Astrocyte (in vitro differentiated cells and primary cell): Measurements from ENCODE around the gene SCAP. TPM values are rescaled to one million over a fixed set of nuclear protein-coding genes. Genes with fewer than 3 reads are reported as not detected.
A peak's percentile ranks its signal among the peaks of the same experiment; 100 is the strongest.

Experiments used
- DNase-seq: peaks from one replicate; pipeline ENCODE4 v3.0.0-alpha.2; 2010; ENCODE audit warnings: low read depth
- FAIRE-seq: peaks from 2 replicates; lab custom pipeline; 2011; peaks lifted over from hg19 to GRCh38; lab: Jason Lieb, UNC
- H2AFZ ChIP-seq: 2 replicates; pipeline ENCODE4 v1.6.0; 2012; ENCODE audit warnings: low read depth, low read length, inconsistent platforms
- H3K27ac ChIP-seq: 2 replicates; pipeline ENCODE4 v1.5.1; 2011; ENCODE audit warnings: low read depth, low read length, inconsistent platforms
- H3K27me3 ChIP-seq: 2 replicates; pipeline ENCODE4 v1.6.0; 2011; ENCODE audit warnings: low read length, inconsistent platforms; ENCODE audit not compliant: insufficient read depth
- H3K36me3 ChIP-seq: 2 replicates; pipeline ENCODE4 v1.5.1; 2011; ENCODE audit warnings: low read length, inconsistent platforms; ENCODE audit not compliant: insufficient read depth
- H3K4me1 ChIP-seq: 2 replicates; pipeline ENCODE4 v1.5.1; 2011; ENCODE audit warnings: low read length, inconsistent platforms; ENCODE audit not compliant: insufficient read depth
- H3K4me2 ChIP-seq: 2 replicates; pipeline ENCODE4 v1.6.0; 2012; ENCODE audit warnings: low read length, inconsistent platforms
- H3K4me3 ChIP-seq: 2 replicates; pipeline ENCODE4 v1.5.1; 2011; ENCODE audit warnings: low read depth, mild to moderate bottlenecking, low read length, inconsistent platforms; ENCODE audit not compliant: insufficient read depth
- H3K79me2 ChIP-seq: 2 replicates; pipeline ENCODE4 v1.6.0; 2012; ENCODE audit warnings: mild to moderate bottlenecking, low read length, inconsistent platforms; ENCODE audit not compliant: insufficient read depth
- H3K9ac ChIP-seq: 2 replicates; pipeline ENCODE4 v1.6.0; 2012; ENCODE audit warnings: mild to moderate bottlenecking, low read length, inconsistent platforms
- H3K9me3 ChIP-seq: 2 replicates; pipeline ENCODE4 v1.5.1; 2012; ENCODE audit warnings: low read depth, mild to moderate bottlenecking, low read length, inconsistent platforms; ENCODE audit not compliant: insufficient read depth
- H4K20me1 ChIP-seq: 2 replicates; pipeline ENCODE4 v1.6.0; 2012; ENCODE audit warnings: low read length, inconsistent platforms; ENCODE audit not compliant: insufficient read depth
- H3K27ac Mint-ChIP-seq: one replicate; pipeline ENCODE4 v1.8.0; 2021; ENCODE audit warnings: mild to moderate bottlenecking, mixed read lengths; ENCODE audit not compliant: unreplicated experiment
- H3K27me3 Mint-ChIP-seq: one replicate; pipeline ENCODE4 v1.8.0; 2021; ENCODE audit warnings: low read depth, mixed read lengths; ENCODE audit not compliant: unreplicated experiment
- H3K36me3 Mint-ChIP-seq: one replicate; pipeline ENCODE4 v1.8.0; 2021; ENCODE audit warnings: low read depth, mixed read lengths; ENCODE audit not compliant: unreplicated experiment
- H3K4me1 Mint-ChIP-seq: one replicate; pipeline ENCODE4 v1.8.0; 2021; ENCODE audit warnings: low read depth, mixed read lengths; ENCODE audit not compliant: unreplicated experiment
- H3K4me3 Mint-ChIP-seq: one replicate; pipeline ENCODE4 v1.8.0; 2021; ENCODE audit warnings: mild to moderate bottlenecking, moderate library complexity, mixed read lengths; ENCODE audit not compliant: unreplicated experiment
- H3K9me3 Mint-ChIP-seq: one replicate; pipeline ENCODE4 v1.8.0; 2021; ENCODE audit warnings: mild to moderate bottlenecking, mixed read lengths; ENCODE audit not compliant: unreplicated experiment
- CTCF ChIP-seq: IDR thresholded peaks from 2 replicates; pipeline ENCODE4 v1.5.1; 2011; ENCODE audit warnings: low read depth, mild to moderate bottlenecking, inconsistent platforms, low read length, moderate library complexity; ENCODE audit not compliant: insufficient read depth
- EZH2 ChIP-seq: IDR thresholded peaks from 2 replicates; pipeline ENCODE4 v1.6.1; 2012; ENCODE audit warnings: mild to moderate bottlenecking, low read length, inconsistent platforms; ENCODE audit not compliant: insufficient read depth
- total RNA-seq: library from RNA; stranded (reverse); gene quantifications from 2 replicates; pipeline ENCODE4 v1.2.1, GENCODE V29; 2021

Gene SCAP
- total RNA-seq, 1 donor from 2014 or later = 47.9 TPM

GRCh38 chr3:47476644-47477199 lies 981 bp upstream of the SCAP start:
- no peak overlapping the region for H3K27ac Mint-ChIP-seq
- Histone ChIP-seq H3K4me2 (peak overlapping the region; percentile 91), H3K4me3 (no peak overlapping the region), H2AFZ (peak overlapping the region; percentile 82), H3K9me3 (no peaks in the 10 kb centered on the region), H4K20me1 (peaks cover 21% of the 10 kb centered on the region), H3K27ac (no peak overlapping the region), H3K79me2 (peaks cover 31% of the 10 kb centered on the region), H3K4me1 (no peaks in the 10 kb centered on the region), H3K36me3 (no peaks in the 10 kb centered on the region), H3K9ac (no peak overlapping the region), H3K27me3 (no peaks in the 10 kb centered on the region)
- TF ChIP-seq CTCF (no peak), EZH2 (no peak)
- no peaks in the 10 kb centered on the region for H3K27me3 Mint-ChIP-seq
- peak overlapping the region; percentile 90 for H3K4me3 Mint-ChIP-seq
- H3K9me3 Mint-ChIP-seq = no peaks in the 10 kb centered on the region
- DNase-seq = no peak
- no peaks in the 10 kb centered on the region for H3K36me3 Mint-ChIP-seq
- FAIRE-seq = no peak
- H3K4me1 Mint-ChIP-seq = peaks cover 4% of the 10 kb centered on the region

GRCh38 chr3:47476330-47476626 lies 537 bp upstream of the SCAP start:
- H3K4me1 Mint-ChIP-seq = peaks cover 4% of the 10 kb centered on the region
- Histone ChIP-seq H3K79me2 (peaks cover 35% of the 10 kb centered on the region), H3K27ac (no peak overlapping the region), H3K9ac (peak overlapping the region; percentile 80), H3K4me2 (peak overlapping the region; percentile 91), H3K27me3 (no peaks in the 10 kb centered on the region), H3K4me3 (peak overlapping the region; percentile 92), H3K4me1 (no peaks in the 10 kb centered on the region), H2AFZ (peak overlapping the region; percentile 82), H3K36me3 (no peaks in the 10 kb centered on the region), H3K9me3 (no peaks in the 10 kb centered on the region), H4K20me1 (peaks cover 22% of the 10 kb centered on the region)
- DNase-seq (no peak), FAIRE-seq (no peak)
- peak overlapping the region; percentile 90 for H3K4me3 Mint-ChIP-seq
- no peak for TF ChIP-seq CTCF
- H3K27ac Mint-ChIP-seq = peak overlapping the region; percentile 41
- no peaks in the 10 kb centered on the region for H3K36me3 Mint-ChIP-seq
- H3K9me3 Mint-ChIP-seq = no peaks in the 10 kb centered on the region
- H3K27me3 Mint-ChIP-seq = no peaks in the 10 kb centered on the region

GRCh38 chr3:47475029-47475569 lies 642 bp downstream of the SCAP start:
- Histone ChIP-seq H4K20me1 (peaks cover 26% of the 10 kb centered on the region), H3K27ac (peak overlapping the region; percentile 28), H3K9me3 (no peaks in the 10 kb centered on the region), H3K4me3 (peak overlapping the region; percentile 92), H3K79me2 (peaks cover 44% of the 10 kb centered on the region), H3K9ac (peak overlapping the region; percentile 80), H3K4me2 (peak overlapping the region; percentile 91), H3K36me3 (no peaks in the 10 kb centered on the region), H3K27me3 (no peaks in the 10 kb centered on the region), H3K4me1 (no peaks in the 10 kb centered on the region), H2AFZ (peak overlapping the region; percentile 82)
- peak overlapping the region; percentile 92 for H3K4me3 Mint-ChIP-seq
- H3K27ac Mint-ChIP-seq = peak overlapping the region; percentile 28
- peaks cover 2% of the 10 kb centered on the region for H3K36me3 Mint-ChIP-seq
- no peak for FAIRE-seq
- peak; percentile 12 for DNase-seq
- TF ChIP-seq CTCF = no peak
- TF ChIP-seq EZH2 = no peak
- no peaks in the 10 kb centered on the region for H3K27me3 Mint-ChIP-seq
- H3K4me1 Mint-ChIP-seq = peaks cover 4% of the 10 kb centered on the region
- H3K9me3 Mint-ChIP-seq = no peaks in the 10 kb centered on the region
